ENCODE results near the gene TMEM255A. TPM values are rescaled to one million over a fixed set of nuclear protein-coding genes. Genes with fewer than 3 reads are reported as not detected.

The TMEM255A gene
- total RNA-seq, 1 experiment from 2014 or later: 0.31 TPM

- no TSS peak for BruUV-seq (replicated peaks)
These were observed 9.3 kb downstream of the TMEM255A start for GRCh38 chrX:120301960-120302359.

GRCh38 chrX:120301497-120301896 is 9.8 kb downstream of the TMEM255A start:
- CTCF ChIA-PET: interaction anchor here (0.7 kb wide), 1 partner anchor 52 kb away, joined by 6 read pairs; no protein-coding TSS in a partner anchor

More at GRCh38 chrX:120301960-120302359, 9.3 kb downstream of the TMEM255A start:
- Histone ChIP-seq H3K36me3 (ENCODE audit: control insufficient read depth, insufficient read depth, low read length) (no peaks in the 10 kb centered on the region), H3K4me1 (ENCODE audit: control insufficient read depth, insufficient read depth, low read length) (no peaks in the 10 kb centered on the region; the same call in 1 of the 2 replicates), H3K27ac (ENCODE audit: low read length) (no peak overlapping the region), H3K4me3 (ENCODE audit: low read depth in 2 of 2, low read length in 2 of 2) (no peak overlapping the region), H3K27me3 (ENCODE audit: control insufficient read depth, insufficient read depth, low read length) (peaks cover 11% of the 10 kb centered on the region), H3K9me3 (ENCODE audit: control insufficient read depth, insufficient read depth, low read depth, low read length) (no peaks in the 10 kb centered on the region)
- in situ Hi-C loops (cut with HindIII; ENCODE audit: low pct_unique_long_range_greater_than_20kb, low sequenced_read_pairs): no loop called here
- DNase-seq (ENCODE audit: low read depth, low spot score): no peak
- no peak for TF ChIP-seq TCF7L2 (IDR thresholded peaks at IDR 0.05; ENCODE audit: low read depth, low read length)
- TF ChIP-seq, protein P1, sequence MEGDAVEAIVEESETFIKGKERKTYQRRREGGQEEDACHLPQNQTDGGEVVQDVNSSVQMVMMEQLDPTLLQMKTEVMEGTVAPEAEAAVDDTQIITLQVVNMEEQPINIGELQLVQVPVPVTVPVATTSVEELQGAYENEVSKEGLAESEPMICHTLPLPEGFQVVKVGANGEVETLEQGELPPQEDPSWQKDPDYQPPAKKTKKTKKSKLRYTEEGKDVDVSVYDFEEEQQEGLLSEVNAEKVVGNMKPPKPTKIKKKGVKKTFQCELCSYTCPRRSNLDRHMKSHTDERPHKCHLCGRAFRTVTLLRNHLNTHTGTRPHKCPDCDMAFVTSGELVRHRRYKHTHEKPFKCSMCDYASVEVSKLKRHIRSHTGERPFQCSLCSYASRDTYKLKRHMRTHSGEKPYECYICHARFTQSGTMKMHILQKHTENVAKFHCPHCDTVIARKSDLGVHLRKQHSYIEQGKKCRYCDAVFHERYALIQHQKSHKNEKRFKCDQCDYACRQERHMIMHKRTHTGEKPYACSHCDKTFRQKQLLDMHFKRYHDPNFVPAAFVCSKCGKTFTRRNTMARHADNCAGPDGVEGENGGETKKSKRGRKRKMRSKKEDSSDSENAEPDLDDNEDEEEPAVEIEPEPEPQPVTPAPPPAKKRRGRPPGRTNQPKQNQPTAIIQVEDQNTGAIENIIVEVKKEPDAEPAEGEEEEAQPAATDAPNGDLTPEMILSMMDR (IDR thresholded peaks at IDR 0.05): no peak
- TF ChIP-seq SIN3A (IDR thresholded peaks at IDR 0.05; ENCODE audit: borderline replicate concordance, insufficient read depth, low read depth, low read length): no peak
- TF ChIP-seq, protein P2, sequence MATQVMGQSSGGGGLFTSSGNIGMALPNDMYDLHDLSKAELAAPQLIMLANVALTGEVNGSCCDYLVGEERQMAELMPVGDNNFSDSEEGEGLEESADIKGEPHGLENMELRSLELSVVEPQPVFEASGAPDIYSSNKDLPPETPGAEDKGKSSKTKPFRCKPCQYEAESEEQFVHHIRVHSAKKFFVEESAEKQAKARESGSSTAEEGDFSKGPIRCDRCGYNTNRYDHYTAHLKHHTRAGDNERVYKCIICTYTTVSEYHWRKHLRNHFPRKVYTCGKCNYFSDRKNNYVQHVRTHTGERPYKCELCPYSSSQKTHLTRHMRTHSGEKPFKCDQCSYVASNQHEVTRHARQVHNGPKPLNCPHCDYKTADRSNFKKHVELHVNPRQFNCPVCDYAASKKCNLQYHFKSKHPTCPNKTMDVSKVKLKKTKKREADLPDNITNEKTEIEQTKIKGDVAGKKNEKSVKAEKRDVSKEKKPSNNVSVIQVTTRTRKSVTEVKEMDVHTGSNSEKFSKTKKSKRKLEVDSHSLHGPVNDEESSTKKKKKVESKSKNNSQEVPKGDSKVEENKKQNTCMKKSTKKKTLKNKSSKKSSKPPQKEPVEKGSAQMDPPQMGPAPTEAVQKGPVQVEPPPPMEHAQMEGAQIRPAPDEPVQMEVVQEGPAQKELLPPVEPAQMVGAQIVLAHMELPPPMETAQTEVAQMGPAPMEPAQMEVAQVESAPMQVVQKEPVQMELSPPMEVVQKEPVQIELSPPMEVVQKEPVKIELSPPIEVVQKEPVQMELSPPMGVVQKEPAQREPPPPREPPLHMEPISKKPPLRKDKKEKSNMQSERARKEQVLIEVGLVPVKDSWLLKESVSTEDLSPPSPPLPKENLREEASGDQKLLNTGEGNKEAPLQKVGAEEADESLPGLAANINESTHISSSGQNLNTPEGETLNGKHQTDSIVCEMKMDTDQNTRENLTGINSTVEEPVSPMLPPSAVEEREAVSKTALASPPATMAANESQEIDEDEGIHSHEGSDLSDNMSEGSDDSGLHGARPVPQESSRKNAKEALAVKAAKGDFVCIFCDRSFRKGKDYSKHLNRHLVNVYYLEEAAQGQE (IDR thresholded peaks at IDR 0.05; ENCODE audit: insufficient read depth in 1 of 2, low read depth in 2 of 2, low read length in 1 of 2): no peak
- TF ChIP-seq POLR2AphosphoS5 (IDR thresholded peaks at IDR 0.05; ENCODE audit: low read depth, low read length): no peak
- ChIA-PET POLR2A (interaction anchor here (0.5 kb wide), 1 partner anchor 36 kb away, joined by 9 read pairs; no protein-coding TSS in a partner anchor), CTCF (interaction anchor here (0.7 kb wide), 1 partner anchor 53 kb away, joined by 6 read pairs; no protein-coding TSS in a partner anchor)
- no peak for ATAC-seq
- intact Hi-C loops (cut with micrococcal nuclease; ENCODE audit: unreplicated experiment): loop anchor here (10.0 kb wide), 1 partner anchor 47 kb away; the partner anchor contains the start of gene ZBTB33

More at GRCh38 chrX:120301497-120301896, 9.8 kb downstream of the TMEM255A start:
- Histone ChIP-seq H3K27me3 (ENCODE audit: control insufficient read depth, insufficient read depth, low read length) (peaks cover 7% of the 10 kb centered on the region), H3K36me3 (ENCODE audit: control insufficient read depth, insufficient read depth, low read length) (no peaks in the 10 kb centered on the region), H3K27ac (ENCODE audit: low read length) (no peak overlapping the region), H3K4me3 (ENCODE audit: low read depth in 2 of 2, low read length in 2 of 2) (no peak overlapping the region), H3K4me1 (ENCODE audit: control insufficient read depth, insufficient read depth, low read length) (no peaks in the 10 kb centered on the region; the same call in 1 of the 2 replicates), H3K9me3 (ENCODE audit: control insufficient read depth, insufficient read depth, low read depth, low read length) (no peaks in the 10 kb centered on the region)
- intact Hi-C loops (cut with micrococcal nuclease; ENCODE audit: unreplicated experiment): loop anchor here (10.0 kb wide), 1 partner anchor 47 kb away; the partner anchor contains the start of gene ZBTB33
- no peak for ATAC-seq
- TF ChIP-seq, protein P1 (IDR thresholded peaks at IDR 0.05): no peak
- TF ChIP-seq, protein P2 (IDR thresholded peaks at IDR 0.05; ENCODE audit: insufficient read depth in 1 of 2, low read depth in 2 of 2, low read length in 1 of 2): no peak
- TF ChIP-seq SIN3A (IDR thresholded peaks at IDR 0.05; ENCODE audit: borderline replicate concordance, insufficient read depth, low read depth, low read length): no peak
- no peak for TF ChIP-seq TCF7L2 (IDR thresholded peaks at IDR 0.05; ENCODE audit: low read depth, low read length)
- TF ChIP-seq POLR2AphosphoS5 (IDR thresholded peaks at IDR 0.05; ENCODE audit: low read depth, low read length): no peak
- in situ Hi-C loops (cut with HindIII; ENCODE audit: low pct_unique_long_range_greater_than_20kb, low sequenced_read_pairs): no loop called here
- no TSS peak for BruUV-seq (replicated peaks)
- POLR2A ChIA-PET: no interaction called here
- no peak for DNase-seq (ENCODE audit: low read depth, low spot score)

Data from Panc1 (cell line).